SJSA1 (cell line): ENCODE measurements around the gene FGFR4. TPM values are rescaled to one million over a fixed set of nuclear protein-coding genes. Genes with fewer than 3 reads are reported as not detected.

Experiments used
- DNase-seq, 2 experiments: peaks; one replicate each; pipeline ENCODE4 v3.0.0-alpha.2; 2015 to 2020; ENCODE audit warnings: low spot score in 2 of 2, low read depth in 1 of 2
- H3K27ac ChIP-seq: fragments of 250-450 bp; sonication (Bioruptor Pico); 2 replicates; pipeline ENCODE4 v1.5.1; 2020; ENCODE audit warnings: mild to moderate bottlenecking, moderate library complexity
- H3K27me3 ChIP-seq: fragments of 250-450 bp; sonication (Bioruptor Pico); replicated peaks from 2 replicates; pipeline ENCODE4 v1.5.1; 2020; ENCODE audit warnings: mild to moderate bottlenecking, moderate library complexity
- H3K36me3 ChIP-seq: fragments of 250-450 bp; sonication (Bioruptor Pico); 2 replicates; pipeline ENCODE4 v1.5.1; 2020; ENCODE audit warnings: mild to moderate bottlenecking
- H3K4me1 ChIP-seq: fragments of 250-450 bp; sonication (Bioruptor Pico); replicated peaks from 2 replicates; pipeline ENCODE4 v1.6.1; 2021; ENCODE audit warnings: mild to moderate bottlenecking
- H3K4me3 ChIP-seq: fragments of 250-450 bp; sonication (Bioruptor Pico); 2 replicates; pipeline ENCODE4 v1.5.1; 2020; ENCODE audit warnings: mild to moderate bottlenecking
- H3K9me3 ChIP-seq: fragments of 250-450 bp; sonication (Bioruptor Pico); replicated peaks from 2 replicates; pipeline ENCODE4 v1.5.1; 2020; ENCODE audit warnings: mild to moderate bottlenecking
- total RNA-seq: library from RNA; depleted of rRNA; stranded (reverse); fragments of >200 nt; shearing (Covaris generic); gene quantifications from 2 replicates; pipeline ENCODE4 v1.2.3, GENCODE V29; 2014

The FGFR4 gene
- total RNA-seq, 1 experiment from 2014 or later: 4.1 TPM

- Histone ChIP-seq H3K4me1 (no peaks in the 10 kb centered on the region), H3K9me3 (no peaks in the 10 kb centered on the region), H3K36me3 (peaks cover 8% of the 10 kb centered on the region), H3K27me3 (no peaks in the 10 kb centered on the region), H3K4me3 (no peak overlapping the region), H3K27ac (no peak overlapping the region)
- no peak for DNase-seq
Measured at GRCh38 chr5:177070536-177071191, 16.1 kb upstream of the FGFR4 start.

GRCh38 chr5:177071666-177072385 is 14.9 kb upstream of the FGFR4 start:
- peak; percentile 84 for DNase-seq
- no peaks in the 10 kb centered on the region for H3K27me3 ChIP-seq
- no peaks in the 10 kb centered on the region for H3K36me3 ChIP-seq
- H3K4me3 ChIP-seq: no peak overlapping the region
- H3K4me1 ChIP-seq: no peaks in the 10 kb centered on the region
- H3K9me3 ChIP-seq: no peaks in the 10 kb centered on the region
- 0 out of 2 replicates have a peak overlapping the region, but pooled peaks have one; percentile 2 for H3K27ac ChIP-seq

DNA sequence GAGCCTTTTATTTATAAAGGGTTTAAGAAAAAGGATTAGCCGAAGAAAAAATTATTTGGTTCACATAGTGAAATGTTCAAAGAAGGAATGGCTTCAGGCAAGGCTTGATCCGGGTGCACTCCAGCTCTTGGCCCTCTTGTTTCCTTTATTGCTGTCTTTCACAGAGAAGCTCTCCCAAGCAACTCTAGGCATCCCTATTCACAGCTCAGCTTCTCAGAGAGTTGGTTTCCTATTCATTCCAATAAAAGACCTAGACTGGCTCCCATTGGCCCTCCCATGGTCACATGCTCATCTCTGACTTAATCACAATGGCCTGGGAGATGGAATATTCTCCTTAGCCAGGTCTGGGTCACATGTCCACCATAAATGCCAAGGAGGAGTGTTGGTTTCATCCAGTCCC is 9.4 kb upstream of the FGFR4 start:
- H3K9me3 ChIP-seq: no peaks in the 10 kb centered on the region
- no peaks in the 10 kb centered on the region for H3K36me3 ChIP-seq
- no peak for DNase-seq
- no peaks in the 10 kb centered on the region for H3K4me1 ChIP-seq
- H3K27me3 ChIP-seq: no peaks in the 10 kb centered on the region
- H3K27ac ChIP-seq: no peak overlapping the region
- H3K4me3 ChIP-seq: no peak overlapping the region

GRCh38 chr5:177079606-177080005 is 7.1 kb upstream of the FGFR4 start:
- Histone ChIP-seq H3K4me1 (no peaks in the 10 kb centered on the region), H3K27me3 (peaks cover 10% of the 10 kb centered on the region; the same call in 1 of the 2 replicates), H3K9me3 (no peaks in the 10 kb centered on the region), H3K36me3 (no peaks in the 10 kb centered on the region), H3K27ac (no peak overlapping the region), H3K4me3 (no peak overlapping the region)
- DNase-seq: no peak

GRCh38 chr5:177080265-177080664 is 6.5 kb upstream of the FGFR4 start:
- H3K4me3 ChIP-seq: no peak overlapping the region
- no peak overlapping the region for H3K27ac ChIP-seq
- peaks cover 10% of the 10 kb centered on the region; the same call in 1 of the 2 replicates for H3K27me3 ChIP-seq
- no peaks in the 10 kb centered on the region for H3K9me3 ChIP-seq
- H3K4me1 ChIP-seq: no peaks in the 10 kb centered on the region
- no peak for DNase-seq
- H3K36me3 ChIP-seq: no peaks in the 10 kb centered on the region

DNA sequence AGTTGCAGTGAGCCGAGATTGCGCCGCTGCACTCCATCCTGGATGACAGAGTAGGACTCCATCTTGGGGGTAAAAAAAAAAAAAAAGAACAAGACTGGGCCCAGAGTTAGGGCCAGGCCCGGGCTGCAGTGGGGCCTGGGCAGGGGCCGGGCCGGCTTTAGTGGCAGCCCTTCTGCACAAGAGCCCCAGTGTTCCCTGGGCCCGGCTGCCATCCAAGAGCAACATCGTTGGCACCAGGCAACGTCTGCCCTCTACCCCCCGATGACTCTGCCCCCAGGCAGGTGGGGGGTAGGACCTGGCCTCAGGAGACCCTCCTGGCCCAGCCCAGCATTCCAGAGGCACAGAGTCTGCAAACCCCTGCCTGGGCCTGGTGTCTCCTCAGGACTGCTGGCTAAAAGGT is 4.9 kb upstream of the FGFR4 start:
- DNase-seq: no peak
- Histone ChIP-seq H3K4me1 (peaks cover 2% of the 10 kb centered on the region), H3K36me3 (no peaks in the 10 kb centered on the region), H3K4me3 (no peak overlapping the region), H3K27me3 (peaks cover 10% of the 10 kb centered on the region; the same call in 1 of the 2 replicates), H3K27ac (no peak overlapping the region), H3K9me3 (no peaks in the 10 kb centered on the region)

GRCh38 chr5:177083357-177083756 is 3.4 kb upstream of the FGFR4 start:
- H3K9me3 ChIP-seq: no peaks in the 10 kb centered on the region
- no peaks in the 10 kb centered on the region for H3K36me3 ChIP-seq
- DNase-seq: no peak
- peaks cover 10% of the 10 kb centered on the region; the same call in 1 of the 2 replicates for H3K27me3 ChIP-seq
- no peak overlapping the region for H3K27ac ChIP-seq
- H3K4me3 ChIP-seq: no peak overlapping the region
- peaks cover 7% of the 10 kb centered on the region for H3K4me1 ChIP-seq

DNA sequence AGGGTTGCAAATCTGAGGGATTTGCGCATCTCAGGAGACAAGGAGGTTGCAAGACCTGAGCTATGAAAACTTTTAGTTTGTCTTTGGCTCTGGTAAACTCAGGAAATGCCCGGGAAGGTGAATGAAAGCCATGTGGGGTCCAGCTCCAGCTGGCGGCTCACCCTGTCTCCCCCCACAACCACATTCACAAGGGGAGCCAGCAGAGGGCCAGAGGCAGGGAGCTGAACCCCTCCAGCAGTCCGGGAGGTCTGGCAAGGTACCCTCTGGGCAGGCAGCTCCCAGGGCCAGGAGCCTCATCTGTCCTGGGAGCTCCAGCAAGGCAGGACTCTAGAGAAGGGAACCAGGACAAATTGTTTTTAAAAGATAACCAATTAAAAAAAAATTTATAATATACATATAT is 2.5 kb upstream of the FGFR4 start:
- no peak overlapping the region for H3K4me3 ChIP-seq
- DNase-seq: no peak
- H3K27me3 ChIP-seq: peaks cover 10% of the 10 kb centered on the region; the same call in 1 of the 2 replicates
- H3K27ac ChIP-seq: no peak overlapping the region
- peaks cover 7% of the 10 kb centered on the region for H3K4me1 ChIP-seq
- no peaks in the 10 kb centered on the region for H3K9me3 ChIP-seq
- no peaks in the 10 kb centered on the region for H3K36me3 ChIP-seq

- Histone ChIP-seq H3K4me3 (no peak overlapping the region), H3K36me3 (no peaks in the 10 kb centered on the region), H3K9me3 (no peaks in the 10 kb centered on the region), H3K27me3 (peaks cover 10% of the 10 kb centered on the region; the same call in 1 of the 2 replicates), H3K4me1 (peaks cover 7% of the 10 kb centered on the region), H3K27ac (no peak overlapping the region)
- DNase-seq: no peak
Measured at GRCh38 chr5:177085985-177086653, 596 bp upstream of the FGFR4 start.

DNA sequence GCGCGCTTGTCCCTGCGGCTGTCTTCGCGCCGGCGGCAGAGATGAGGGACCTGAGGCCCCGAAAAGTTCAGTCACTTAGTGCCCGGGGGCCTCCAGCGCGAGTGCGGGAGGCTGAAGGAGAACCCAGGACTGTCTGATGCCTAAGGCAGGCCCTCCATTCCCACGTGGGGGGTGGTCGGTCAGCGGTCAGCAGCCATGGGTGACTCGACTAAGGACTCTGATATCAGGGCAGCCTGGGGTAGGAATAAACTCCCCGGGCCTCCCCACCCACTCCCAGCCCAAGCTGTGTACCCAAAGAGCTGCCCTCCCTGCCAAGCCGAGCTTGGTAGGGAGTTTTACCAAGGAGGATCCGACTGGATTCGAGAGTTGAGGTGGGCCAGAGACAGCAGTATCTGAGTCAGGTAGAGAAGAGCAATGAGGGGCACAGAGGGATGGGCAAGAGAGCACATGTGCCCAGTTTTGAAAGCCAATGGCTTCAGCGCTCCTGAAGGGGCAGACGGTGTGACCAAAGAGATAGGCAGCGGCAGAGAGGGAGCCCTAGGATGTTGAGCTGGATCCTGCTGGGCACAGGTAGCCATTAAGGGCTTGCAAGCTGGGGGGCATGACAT is 787 bp downstream of the FGFR4 start:
- peak overlapping the region; percentile 38 for H3K4me3 ChIP-seq
- H3K27ac ChIP-seq: no peak overlapping the region
- H3K36me3 ChIP-seq: no peaks in the 10 kb centered on the region
- H3K9me3 ChIP-seq: no peaks in the 10 kb centered on the region
- DNase-seq: no peak
- peaks cover 7% of the 10 kb centered on the region for H3K4me1 ChIP-seq
- peaks cover 10% of the 10 kb centered on the region; the same call in 1 of the 2 replicates for H3K27me3 ChIP-seq

GRCh38 chr5:177089127-177089526 is 2.4 kb downstream of the FGFR4 start:
- no peaks in the 10 kb centered on the region for H3K9me3 ChIP-seq
- no peak for DNase-seq
- no peak overlapping the region for H3K4me3 ChIP-seq
- H3K27me3 ChIP-seq: 0 out of 2 replicates have a peak, but pooled peaks cover 4% of the 10 kb centered on the region
- peaks cover 7% of the 10 kb centered on the region for H3K4me1 ChIP-seq
- no peak overlapping the region for H3K27ac ChIP-seq
- H3K36me3 ChIP-seq: no peaks in the 10 kb centered on the region

GRCh38 chr5:177089825-177090641 is 3.3 kb downstream of the FGFR4 start:
- no peak for DNase-seq
- Histone ChIP-seq H3K27me3 (0 out of 2 replicates have a peak, but pooled peaks cover 3% of the 10 kb centered on the region), H3K9me3 (no peaks in the 10 kb centered on the region), H3K36me3 (no peaks in the 10 kb centered on the region), H3K4me1 (peaks cover 7% of the 10 kb centered on the region), H3K27ac (no peak overlapping the region), H3K4me3 (no peak overlapping the region)

GRCh38 chr5:177090813-177091212 is 4.1 kb downstream of the FGFR4 start:
- peaks cover 7% of the 10 kb centered on the region for H3K4me1 ChIP-seq
- no peak overlapping the region for H3K27ac ChIP-seq
- DNase-seq: no peak
- H3K4me3 ChIP-seq: no peak overlapping the region
- H3K9me3 ChIP-seq: no peaks in the 10 kb centered on the region
- 0 out of 2 replicates have a peak, but pooled peaks cover 4% of the 10 kb centered on the region for H3K27me3 ChIP-seq
- H3K36me3 ChIP-seq: no peaks in the 10 kb centered on the region
